HEK293 (cell line): Measurements from ENCODE around the gene TULP1.

ENCODE experiments used
- GFI1B ChIP-seq: fragments of 450-650 bp; formaldehyde crosslinking; IDR thresholded peaks from 2 replicates; pipeline ENCODE4 v1.5.1; 2016; ENCODE audit warnings: missing biosample characterization, missing genetic modification characterization
- GLI4 ChIP-seq: fragments of 450-650 bp; formaldehyde crosslinking; IDR thresholded peaks from 2 replicates; pipeline ENCODE4 v1.5.1; 2016; ENCODE audit warnings: missing biosample characterization, missing genetic modification characterization
- SETDB1 ChIP-seq: IDR thresholded peaks from one replicate; pipeline ENCODE4 v1.6.1; 2017; ENCODE audit warnings: mild to moderate bottlenecking, low read length, moderate library complexity, mixed read lengths; ENCODE audit not compliant: insufficient read length
- TCF7L2 ChIP-seq: IDR thresholded peaks from 2 replicates; pipeline ENCODE4 v1.6.1; 2011; ENCODE audit warnings: low read depth, mild to moderate bottlenecking, inconsistent platforms, low read length, moderate library complexity, borderline replicate concordance
- ZFHX2 ChIP-seq: fragments of 450-650 bp; formaldehyde crosslinking; conservative IDR thresholded peaks from 2 replicates; pipeline ENCODE4 v1.5.1; 2016; ENCODE audit warnings: missing biosample characterization, missing genetic modification characterization
- ZNF292 ChIP-seq: fragments of 450-650 bp; formaldehyde crosslinking; IDR thresholded peaks from 2 replicates; pipeline ENCODE4 v1.5.1; 2016; ENCODE audit warnings: low read depth, missing biosample characterization, missing genetic modification characterization, borderline replicate concordance
- ZNF350 ChIP-seq: fragments of 450-650 bp; formaldehyde crosslinking; IDR thresholded peaks from 2 replicates; pipeline ENCODE4 v1.5.0; 2017; ENCODE audit warnings: missing biosample characterization, mild to moderate bottlenecking, missing genetic modification characterization
- ZNF596 ChIP-seq: fragments of 450-650 bp; IDR thresholded peaks from 2 replicates; pipeline ENCODE4 v1.5.0; 2018; ENCODE audit warnings: missing biosample characterization, mild to moderate bottlenecking, missing genetic modification characterization, moderate library complexity
- ZNF660 ChIP-seq: fragments of 450-650 bp; IDR thresholded peaks from 2 replicates; pipeline ENCODE4 v1.5.1; 2018; ENCODE audit warnings: missing biosample characterization, mild to moderate bottlenecking, missing genetic modification characterization
- TF ChIP-seq, protein P1 (sequence below): fragments of 450-650 bp; formaldehyde crosslinking; IDR thresholded peaks from 2 replicates; pipeline ENCODE4 v1.5.1; 2016; ENCODE audit warnings: missing biosample characterization, missing genetic modification characterization
- TF ChIP-seq, protein P2 (sequence below): fragments of 450-650 bp; formaldehyde crosslinking; IDR thresholded peaks from 2 replicates; pipeline ENCODE4 v1.5.1; 2016; ENCODE audit warnings: missing biosample characterization, missing genetic modification characterization
- TF ChIP-seq, protein P3 (sequence below): fragments of 450-650 bp; formaldehyde crosslinking; IDR thresholded peaks from 2 replicates; pipeline ENCODE4 v1.5.1; 2016; ENCODE audit warnings: missing biosample characterization, missing genetic modification characterization
- TF ChIP-seq, protein P4 (sequence below): fragments of 450-650 bp; formaldehyde crosslinking; IDR thresholded peaks from 2 replicates; pipeline ENCODE4 v1.5.1; 2016; ENCODE audit warnings: missing biosample characterization, missing genetic modification characterization

DNA sequence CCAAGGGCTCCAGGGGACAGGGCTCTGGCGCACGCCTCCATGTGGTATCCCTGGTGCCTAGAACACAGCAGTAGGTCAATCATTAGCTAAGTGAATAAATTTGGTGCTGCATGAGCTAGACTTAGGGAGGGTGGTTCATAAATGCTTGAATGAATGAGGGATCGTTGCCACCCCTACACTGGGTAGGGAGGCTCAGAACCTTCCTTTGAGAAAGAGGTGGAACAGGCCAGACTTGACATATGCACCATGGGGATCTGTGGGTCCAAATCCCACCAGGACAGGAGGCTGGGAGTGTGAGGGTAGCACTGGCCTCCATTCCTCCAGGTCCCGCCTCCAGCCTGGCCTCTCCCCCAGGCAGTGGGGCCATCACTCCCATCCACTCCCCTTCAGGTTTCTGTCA is 29.6 kb downstream of the TULP1 start:
- TF ChIP-seq ZNF596 (tag by site-specific recombination) (no peak), GLI4 (tag by site-specific recombination) (no peak), ZNF660 (tag by site-specific recombination) (no peak), SETDB1 (no peak), TCF7L2 (no peak), GFI1B (tag by site-specific recombination) (no peak), ZFHX2 (tag by site-specific recombination) (peak; percentile 26; the same call in 1 of the 2 replicates), ZNF292 (tag by site-specific recombination) (no peak), ZNF350 (tag by site-specific recombination) (no peak)
- TF ChIP-seq, protein P1, sequence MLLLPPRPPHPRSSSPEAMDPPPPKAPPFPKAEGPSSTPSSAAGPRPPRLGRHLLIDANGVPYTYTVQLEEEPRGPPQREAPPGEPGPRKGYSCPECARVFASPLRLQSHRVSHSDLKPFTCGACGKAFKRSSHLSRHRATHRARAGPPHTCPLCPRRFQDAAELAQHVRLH (tag by site-specific recombination): no peak
- TF ChIP-seq, protein P2, sequence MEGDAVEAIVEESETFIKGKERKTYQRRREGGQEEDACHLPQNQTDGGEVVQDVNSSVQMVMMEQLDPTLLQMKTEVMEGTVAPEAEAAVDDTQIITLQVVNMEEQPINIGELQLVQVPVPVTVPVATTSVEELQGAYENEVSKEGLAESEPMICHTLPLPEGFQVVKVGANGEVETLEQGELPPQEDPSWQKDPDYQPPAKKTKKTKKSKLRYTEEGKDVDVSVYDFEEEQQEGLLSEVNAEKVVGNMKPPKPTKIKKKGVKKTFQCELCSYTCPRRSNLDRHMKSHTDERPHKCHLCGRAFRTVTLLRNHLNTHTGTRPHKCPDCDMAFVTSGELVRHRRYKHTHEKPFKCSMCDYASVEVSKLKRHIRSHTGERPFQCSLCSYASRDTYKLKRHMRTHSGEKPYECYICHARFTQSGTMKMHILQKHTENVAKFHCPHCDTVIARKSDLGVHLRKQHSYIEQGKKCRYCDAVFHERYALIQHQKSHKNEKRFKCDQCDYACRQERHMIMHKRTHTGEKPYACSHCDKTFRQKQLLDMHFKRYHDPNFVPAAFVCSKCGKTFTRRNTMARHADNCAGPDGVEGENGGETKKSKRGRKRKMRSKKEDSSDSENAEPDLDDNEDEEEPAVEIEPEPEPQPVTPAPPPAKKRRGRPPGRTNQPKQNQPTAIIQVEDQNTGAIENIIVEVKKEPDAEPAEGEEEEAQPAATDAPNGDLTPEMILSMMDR (tag by site-specific recombination): no peak
- TF ChIP-seq, protein P3, sequence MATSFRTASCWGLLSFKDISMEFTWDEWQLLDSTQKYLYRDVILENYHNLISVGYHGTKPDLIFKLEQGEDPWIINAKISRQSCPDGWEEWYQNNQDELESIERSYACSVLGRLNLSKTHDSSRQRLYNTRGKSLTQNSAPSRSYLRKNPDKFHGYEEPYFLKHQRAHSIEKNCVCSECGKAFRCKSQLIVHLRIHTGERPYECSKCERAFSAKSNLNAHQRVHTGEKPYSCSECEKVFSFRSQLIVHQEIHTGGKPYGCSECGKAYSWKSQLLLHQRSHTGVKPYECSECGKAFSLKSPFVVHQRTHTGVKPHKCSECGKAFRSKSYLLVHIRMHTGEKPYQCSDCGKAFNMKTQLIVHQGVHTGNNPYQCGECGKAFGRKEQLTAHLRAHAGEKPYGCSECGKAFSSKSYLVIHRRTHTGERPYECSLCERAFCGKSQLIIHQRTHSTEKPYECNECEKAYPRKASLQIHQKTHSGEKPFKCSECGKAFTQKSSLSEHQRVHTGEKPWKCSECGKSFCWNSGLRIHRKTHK (tag by site-specific recombination): no peak
- TF ChIP-seq, protein P4, sequence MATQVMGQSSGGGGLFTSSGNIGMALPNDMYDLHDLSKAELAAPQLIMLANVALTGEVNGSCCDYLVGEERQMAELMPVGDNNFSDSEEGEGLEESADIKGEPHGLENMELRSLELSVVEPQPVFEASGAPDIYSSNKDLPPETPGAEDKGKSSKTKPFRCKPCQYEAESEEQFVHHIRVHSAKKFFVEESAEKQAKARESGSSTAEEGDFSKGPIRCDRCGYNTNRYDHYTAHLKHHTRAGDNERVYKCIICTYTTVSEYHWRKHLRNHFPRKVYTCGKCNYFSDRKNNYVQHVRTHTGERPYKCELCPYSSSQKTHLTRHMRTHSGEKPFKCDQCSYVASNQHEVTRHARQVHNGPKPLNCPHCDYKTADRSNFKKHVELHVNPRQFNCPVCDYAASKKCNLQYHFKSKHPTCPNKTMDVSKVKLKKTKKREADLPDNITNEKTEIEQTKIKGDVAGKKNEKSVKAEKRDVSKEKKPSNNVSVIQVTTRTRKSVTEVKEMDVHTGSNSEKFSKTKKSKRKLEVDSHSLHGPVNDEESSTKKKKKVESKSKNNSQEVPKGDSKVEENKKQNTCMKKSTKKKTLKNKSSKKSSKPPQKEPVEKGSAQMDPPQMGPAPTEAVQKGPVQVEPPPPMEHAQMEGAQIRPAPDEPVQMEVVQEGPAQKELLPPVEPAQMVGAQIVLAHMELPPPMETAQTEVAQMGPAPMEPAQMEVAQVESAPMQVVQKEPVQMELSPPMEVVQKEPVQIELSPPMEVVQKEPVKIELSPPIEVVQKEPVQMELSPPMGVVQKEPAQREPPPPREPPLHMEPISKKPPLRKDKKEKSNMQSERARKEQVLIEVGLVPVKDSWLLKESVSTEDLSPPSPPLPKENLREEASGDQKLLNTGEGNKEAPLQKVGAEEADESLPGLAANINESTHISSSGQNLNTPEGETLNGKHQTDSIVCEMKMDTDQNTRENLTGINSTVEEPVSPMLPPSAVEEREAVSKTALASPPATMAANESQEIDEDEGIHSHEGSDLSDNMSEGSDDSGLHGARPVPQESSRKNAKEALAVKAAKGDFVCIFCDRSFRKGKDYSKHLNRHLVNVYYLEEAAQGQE (tag by site-specific recombination): no peak
